GM18517 (cell line): ENCODE measurements around the gene ATIC.

ENCODE experiments used
- ATAC-seq: cut with Tn5 transposase; IDR thresholded peaks from one replicate; pipeline ENCODE4 v1.9.1; 2021; ENCODE audit warnings: mild to moderate bottlenecking, moderate library complexity; ENCODE audit not compliant: unreplicated experiment

Gene ATIC

DNA sequence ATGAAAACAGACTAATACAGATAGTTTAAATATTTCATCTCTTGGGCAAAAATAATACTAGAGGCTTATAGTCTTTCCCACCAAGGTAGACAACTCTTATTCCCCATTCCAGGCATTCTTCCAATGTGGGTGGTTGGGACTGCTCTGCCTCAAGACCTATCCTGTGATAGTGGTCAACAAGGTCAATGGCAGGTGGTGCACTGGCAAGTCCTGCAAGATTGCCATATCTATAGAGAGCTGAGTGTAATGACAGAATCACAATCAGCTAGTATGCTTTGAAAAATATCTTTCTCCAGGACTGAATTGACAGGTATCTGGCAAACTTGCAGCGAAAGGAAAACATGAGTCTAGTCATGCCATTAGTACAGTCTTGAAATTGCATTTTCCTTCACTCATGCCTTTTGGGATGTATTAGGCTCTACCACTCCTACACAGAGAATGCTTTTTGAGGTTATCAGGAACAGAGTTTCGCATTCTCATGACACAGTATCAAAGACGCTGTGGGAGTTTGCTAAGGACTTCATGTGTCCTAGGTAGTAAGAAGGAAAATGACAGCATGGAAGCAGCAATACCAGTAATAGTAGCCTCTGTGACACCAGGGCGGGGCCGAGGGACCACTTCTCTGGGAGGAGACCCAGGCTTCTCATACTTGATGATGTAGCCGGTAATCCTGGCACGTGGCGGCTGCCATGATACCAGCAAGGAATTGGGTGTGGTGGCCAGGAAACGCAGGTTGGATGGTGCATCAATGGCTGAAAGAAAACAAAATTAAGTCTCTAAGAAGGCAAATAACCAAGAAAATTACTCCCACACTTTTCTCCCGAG lies 63.0 kb downstream of the ATIC start:
- ATAC-seq: no peak

DNA sequence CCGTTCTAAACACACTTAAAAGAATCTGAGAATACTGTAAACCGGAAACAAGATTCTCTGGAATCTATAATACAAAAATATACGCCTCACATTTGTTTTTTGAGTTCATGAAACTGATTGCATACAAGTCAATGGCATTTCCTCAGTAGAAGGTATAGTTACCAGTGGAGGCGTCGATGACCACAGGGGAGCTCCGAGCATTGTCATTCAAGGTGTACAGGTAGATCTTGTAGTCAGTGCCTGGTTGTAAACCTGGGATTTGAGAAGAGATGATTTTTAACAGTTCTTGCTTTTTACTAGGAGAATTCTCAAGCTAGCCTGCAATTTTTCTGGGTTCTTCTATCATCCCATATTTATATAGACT lies 63.6 kb downstream of the ATIC start:
- no peak for ATAC-seq

DNA sequence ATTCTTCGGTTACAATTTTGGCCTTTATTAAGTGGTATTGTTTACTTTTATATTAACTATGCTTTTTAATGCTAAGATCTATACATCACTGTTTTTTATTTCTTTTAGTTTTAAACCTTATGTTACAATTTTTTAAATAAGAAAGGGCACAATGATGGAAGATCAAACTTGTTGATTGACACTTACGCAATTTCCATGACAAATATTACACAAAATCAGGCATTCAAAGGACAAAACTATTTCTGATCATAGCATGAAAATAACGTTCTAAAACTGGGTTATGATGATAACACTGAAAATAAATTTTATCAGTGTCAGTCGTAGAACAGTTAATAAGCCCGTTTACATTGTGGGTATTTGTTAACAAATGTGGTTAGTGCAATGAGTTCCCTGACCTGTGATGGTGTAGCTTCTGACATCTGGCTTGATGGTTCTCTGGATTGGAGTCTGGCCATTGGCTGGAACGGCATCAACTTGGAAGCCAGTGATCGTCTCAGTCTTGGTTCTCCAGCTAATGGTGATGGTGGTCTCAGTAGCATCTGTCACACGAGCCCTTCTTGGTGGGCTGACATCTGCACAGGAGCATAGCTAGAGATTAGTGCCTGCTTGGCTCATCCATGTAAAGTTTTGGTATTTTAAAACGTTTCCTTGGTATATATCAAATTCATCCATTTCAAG lies 64.4 kb downstream of the ATIC start:
- no peak for ATAC-seq

DNA sequence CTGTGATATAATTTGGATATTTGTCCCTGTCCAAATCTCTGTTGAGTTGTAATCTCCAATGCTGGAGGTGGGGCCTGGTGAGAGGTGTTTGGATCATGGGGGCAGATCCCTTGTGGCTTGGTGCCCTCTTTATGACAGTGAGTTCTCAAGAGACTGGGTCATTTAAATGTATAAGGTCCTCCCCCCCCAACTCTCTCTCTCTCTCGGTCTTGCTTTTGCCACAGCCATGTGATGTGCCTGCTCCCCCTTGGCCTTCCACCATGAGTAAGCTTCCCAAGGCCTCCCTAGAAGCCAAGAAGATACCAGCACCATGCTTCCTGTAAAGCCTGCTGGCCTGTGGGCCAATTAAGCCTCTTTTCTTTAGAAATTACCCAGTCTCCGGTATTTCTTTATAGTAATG lies 65.4 kb downstream of the ATIC start:
- ATAC-seq: no peak

DNA sequence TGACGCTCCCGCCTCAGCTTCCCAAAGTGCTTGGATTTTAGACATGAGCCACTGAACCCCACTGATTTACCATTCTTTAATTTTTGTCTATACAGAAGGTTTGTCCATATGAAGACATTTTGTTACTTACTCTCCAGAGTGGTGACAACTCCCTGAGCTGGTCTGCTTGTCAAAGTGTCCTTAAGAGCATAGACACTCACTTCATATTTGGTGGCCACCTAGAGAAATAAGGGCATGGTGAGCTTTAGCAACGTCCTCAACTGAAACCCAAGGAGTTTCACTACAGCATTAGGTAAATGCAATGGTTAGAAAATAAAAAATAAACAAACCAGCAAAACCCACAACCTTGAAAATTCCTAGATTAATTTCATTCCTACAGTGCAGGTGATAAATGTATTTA lies 66.2 kb downstream of the ATIC start:
- no peak for ATAC-seq

DNA sequence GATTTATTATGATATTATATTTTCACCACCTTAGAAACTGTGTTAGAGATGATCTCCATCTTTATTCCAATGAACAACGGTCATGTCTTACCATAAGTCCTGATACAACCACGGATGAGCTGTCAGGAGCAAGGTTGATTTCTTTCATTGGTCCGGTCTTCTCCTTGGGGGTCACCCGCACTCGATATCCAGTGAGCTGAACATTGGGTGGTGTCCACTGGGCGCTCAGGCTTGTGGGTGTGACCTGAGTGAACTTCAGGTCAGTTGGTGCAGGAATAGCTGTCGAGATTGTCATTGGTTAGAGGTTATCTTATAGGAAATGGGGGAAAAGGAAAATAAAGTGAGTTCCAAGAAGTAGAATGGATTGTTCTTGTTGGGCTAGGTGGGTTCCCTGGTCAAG lies 67.2 kb downstream of the ATIC start:
- no peak for ATAC-seq

DNA sequence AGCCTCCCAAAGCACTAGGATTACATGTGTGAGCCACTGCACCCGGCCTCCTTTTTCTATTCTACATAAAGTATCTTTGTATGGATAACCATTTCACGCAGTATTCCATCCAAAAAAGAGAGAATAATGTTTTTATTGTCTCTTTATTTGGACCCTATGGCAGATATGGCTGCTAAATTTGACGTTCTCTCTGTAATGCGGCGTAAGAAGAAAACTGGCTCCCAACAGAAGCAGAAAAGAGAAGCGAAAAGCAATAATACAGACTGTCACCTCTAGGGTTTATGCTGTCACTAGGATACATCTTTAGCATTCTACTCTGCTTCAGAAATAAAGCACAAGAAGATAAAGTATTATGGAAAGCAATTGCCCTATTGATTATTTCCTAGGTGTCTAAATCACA lies 68.1 kb downstream of the ATIC start:
- ATAC-seq: no peak

DNA sequence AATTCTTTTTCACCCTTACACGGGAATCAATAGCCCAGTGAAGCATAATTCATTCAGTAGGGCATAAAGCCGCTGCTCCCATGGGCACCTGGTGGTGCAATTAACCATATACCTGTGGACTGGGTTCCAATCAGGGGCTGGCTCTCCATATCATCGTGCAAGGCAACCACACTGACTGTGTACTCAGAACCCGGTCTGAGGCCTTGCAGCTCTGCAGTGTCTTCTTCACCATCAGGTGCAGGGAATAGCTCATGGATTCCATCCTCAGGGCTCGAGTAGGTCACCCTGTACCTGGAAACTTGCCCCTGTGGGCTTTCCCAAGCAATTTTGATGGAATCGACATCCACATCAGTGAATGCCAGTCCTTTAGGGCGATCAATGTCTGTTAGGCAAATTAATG lies 68.8 kb downstream of the ATIC start:
- no peak for ATAC-seq

DNA sequence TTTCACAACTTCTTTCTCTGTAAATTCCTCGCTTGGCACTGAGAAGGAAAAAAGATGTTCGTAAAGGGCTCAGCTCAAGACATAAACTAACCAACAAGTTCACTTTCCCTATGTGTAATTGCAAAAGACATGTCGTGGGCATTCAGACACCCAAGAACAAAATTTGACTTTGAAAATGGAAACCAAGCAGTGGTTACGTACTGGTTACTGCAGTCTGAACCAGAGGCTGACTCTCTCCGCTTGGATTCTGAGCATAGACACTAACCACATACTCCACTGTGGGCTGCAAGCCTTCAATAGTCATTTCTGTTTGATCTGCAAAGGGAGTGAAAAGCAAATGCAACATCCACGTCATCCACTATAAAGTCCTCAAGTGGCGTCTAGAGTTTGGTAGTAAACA lies 70.2 kb downstream of the ATIC start:
- ATAC-seq: no peak

DNA sequence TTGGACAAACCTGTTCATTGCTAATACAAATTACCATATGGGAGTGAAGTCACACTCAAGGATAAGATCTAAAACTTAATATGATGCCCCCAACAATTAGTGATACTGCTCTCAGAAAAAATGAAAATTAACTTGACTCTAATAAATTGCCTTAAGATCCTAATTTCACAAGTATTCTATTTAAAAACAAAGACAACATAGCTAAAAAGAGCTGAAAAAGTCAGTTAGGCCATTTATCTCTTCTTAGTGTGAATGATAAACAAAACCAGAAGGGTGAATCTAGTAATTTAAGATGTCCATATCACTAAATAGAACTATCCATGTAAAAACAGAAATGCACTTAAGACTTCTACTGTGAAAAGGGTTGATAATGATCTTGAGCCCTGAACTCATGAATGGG lies 70.6 kb downstream of the ATIC start:
- no peak for ATAC-seq

DNA sequence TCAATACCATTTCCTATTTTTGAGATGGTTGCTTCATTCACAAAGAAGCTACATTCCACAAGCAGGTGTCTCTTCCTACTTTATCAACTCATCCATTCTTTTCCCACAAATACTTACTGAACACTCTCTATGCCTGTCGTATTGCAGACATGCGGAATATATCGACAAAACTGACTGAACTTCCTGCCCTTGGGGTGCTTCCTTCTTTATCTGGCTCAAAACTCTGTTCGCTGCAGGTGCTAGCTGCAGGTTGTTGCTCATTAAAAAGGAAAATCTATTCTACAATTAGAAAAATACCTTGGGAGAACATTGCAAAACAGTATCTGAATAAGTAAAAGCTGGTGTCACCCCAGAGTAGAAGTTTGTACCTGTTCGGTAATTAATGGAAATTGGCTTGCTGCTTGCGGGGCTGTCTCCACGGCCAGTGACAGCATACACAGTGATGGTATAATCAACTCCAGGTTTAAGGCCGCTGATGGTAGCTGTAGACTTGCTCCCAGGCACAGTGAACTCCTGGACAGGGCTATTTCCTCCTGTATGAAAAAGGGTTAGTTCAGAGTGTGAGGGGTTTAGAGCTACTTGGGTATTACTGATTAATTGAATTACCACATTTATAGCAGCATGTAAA lies 71.9 kb downstream of the ATIC start:
- no peak for ATAC-seq

DNA sequence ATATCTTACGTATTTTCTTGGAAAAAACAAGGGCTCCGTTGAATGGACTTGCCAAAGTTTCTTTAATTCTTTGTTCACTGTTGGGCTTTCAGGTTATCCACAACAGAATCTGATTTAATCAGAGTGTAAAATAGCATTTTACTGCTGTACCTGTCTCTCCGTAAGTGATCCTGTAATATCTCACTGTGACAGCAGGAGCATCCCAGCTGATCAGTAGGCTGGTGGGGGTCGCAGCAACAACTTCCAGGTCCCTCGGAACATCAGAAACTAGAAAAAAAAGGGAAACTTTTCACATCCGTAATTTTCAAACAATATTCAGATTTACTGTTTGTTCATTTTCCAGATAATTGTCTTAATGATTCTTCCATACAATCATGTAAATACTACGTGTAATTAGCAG lies 72.9 kb downstream of the ATIC start:
- ATAC-seq: no peak

DNA sequence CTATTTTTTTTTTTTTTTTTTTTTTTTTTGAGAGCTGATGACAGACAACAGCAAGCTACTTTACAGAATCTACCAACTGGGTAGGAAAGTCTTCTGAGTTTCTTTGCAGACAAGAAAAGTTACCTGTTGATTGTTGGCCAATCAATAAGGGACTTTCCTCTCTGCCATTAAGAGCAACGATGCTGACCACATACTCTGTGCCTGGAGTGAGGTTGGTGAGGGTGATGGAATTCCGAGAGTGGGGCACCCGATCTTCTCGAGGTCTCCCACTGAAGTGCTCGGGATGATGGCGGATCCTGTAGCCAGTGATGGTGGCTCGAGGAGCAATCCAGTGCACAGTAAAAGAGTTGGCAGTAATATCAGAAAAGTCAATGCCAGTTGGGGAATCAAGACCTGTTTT lies 74.7 kb downstream of the ATIC start:
- no peak for ATAC-seq

DNA sequence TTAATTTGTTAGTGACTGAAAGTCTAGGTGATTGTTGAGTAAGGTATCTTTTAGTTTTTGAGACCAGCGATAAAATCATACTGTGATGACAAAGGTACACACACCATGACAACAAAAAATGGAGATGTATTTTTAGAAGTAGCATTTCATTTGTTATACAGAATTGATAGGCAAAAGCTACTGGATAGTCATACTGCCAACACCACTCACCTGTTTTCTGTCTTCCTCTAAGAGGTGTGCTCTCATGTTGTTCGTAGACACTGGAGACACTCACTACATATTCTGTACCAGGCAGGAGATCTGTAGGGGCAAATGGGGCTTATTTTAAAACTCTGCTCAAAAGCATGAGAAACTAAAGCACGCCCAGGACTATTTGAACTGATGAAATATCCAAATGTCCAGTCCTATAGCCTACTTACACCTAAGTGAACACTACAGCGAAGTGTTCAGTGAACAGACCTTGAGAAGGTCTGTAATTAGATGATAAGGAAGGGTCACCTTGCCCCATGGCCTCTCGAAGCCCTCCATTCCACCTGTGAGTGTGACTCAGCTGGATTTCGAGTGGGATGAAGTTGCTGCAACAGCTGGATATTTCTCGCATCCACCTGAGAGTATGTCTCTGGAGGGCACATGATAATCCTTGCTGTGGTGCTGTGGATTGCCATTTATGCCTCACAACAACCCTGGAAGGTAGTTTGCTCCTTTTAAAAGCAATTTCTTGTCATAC lies 76.3 kb downstream of the ATIC start:
- ATAC-seq: no peak

DNA sequence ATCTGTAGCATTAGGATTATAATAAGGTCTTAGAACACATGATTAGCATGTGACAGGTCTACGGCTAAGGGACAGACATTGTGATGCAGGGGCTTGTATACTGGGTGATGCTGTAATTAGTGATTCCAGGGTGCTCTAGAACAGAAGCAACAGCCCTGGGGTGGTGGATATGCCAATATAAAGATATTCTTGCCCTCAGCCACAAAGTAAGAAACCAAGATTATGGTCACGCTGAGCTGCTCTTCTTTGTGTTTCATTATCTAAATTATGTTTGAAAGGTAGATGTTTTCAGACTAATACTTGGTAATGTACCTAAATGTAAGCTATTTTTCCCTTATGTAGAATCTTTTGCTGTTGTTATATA lies 78.7 kb downstream of the ATIC start:
- ATAC-seq: no peak

DNA sequence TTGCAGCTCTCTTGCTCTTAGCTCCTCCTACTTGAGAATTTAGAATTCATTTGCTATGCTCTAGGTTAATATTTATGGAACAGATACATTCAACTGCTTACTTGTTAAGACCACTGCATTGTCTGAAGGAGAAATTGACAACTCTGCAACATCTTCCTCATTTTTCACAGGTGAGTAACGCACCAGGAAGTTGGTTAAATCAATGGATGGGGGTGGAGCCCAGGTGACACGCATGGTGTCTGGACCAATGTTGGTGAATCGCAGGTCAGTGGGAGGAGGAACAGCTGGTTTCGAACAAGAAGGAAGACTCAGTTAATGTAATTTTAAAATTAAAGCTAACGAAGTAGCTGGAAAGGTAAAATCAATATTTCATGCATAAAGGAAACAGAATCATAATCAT lies 79.7 kb downstream of the ATIC start:
- no peak for ATAC-seq

DNA sequence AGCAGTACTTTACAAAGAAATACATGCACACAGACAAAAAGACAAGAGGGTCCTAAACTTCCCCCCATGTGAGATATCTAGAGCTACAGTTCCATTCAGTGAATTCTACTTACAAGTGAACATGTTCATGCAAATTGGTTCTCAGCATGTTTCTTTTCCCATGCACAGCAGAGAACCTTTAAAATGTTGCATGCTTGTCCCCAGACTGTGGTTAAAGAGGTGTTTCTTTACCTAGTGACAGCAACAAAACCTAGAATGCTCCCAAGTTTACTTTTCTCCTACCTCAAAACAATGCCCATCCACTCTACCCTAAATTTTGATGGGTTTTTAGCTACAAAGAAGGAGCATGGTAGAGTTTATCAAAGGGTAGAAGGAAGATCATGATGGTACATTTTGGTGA lies 80.3 kb downstream of the ATIC start:
- ATAC-seq: no peak

DNA sequence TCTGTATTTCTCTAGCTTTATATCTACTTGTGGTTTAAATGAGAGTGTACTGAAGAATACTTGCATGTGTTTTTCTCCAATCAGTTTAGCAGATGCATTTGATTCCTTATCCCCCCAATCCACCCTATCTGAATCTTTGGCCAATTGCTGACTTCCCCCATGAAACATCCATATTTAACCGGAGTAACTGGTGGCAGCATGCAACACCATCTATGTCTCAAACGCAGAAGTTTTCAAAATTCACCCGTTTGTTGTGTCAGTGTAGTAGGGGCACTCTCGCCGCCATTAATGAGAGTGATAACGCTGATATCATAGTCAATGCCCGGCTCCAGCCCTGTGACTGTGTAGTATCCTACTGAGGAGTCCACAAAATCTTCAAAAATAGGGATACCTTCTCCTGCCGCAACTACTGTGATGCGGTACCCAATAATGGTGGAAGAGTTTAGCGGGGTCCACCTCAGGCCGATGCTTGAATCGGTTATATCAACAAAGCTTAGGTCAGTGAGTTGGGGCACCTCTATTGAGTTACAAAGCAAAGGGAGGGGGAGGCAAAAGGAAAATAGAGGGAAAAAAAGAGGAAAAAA lies 80.9 kb downstream of the ATIC start:
- ATAC-seq: no peak

DNA sequence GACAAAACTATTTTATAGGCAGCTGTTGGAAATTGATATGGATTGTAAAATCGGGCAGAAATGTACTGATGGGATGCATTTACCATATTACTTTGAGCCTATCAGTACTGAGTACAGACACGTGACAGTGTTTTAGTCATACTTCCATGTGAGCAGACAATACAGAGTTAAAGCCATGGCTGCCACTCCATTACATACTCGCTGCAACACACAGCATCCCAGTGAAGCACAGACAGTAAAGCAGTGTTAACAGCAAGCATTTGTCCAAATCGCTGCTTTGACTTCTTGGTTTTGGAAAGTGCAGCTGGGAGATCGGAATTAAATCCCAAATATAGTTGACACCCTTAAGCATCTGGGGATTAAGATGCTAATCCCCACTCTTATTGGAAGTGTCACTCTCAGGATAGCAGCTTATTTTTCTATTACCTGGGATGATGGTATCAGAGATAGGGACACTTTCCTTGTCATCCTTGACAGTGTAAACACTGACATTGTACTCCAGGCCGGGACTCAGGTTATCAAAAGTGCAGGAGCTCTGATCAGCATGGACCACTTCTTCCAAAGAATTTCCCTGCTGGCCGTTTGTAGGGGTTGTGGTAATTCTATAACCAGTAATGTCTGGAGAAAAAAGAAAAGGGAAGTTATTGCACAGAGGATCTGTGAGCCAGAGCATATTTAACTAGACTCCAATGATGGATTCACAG lies 82.4 kb downstream of the ATIC start:
- ATAC-seq: no peak

DNA sequence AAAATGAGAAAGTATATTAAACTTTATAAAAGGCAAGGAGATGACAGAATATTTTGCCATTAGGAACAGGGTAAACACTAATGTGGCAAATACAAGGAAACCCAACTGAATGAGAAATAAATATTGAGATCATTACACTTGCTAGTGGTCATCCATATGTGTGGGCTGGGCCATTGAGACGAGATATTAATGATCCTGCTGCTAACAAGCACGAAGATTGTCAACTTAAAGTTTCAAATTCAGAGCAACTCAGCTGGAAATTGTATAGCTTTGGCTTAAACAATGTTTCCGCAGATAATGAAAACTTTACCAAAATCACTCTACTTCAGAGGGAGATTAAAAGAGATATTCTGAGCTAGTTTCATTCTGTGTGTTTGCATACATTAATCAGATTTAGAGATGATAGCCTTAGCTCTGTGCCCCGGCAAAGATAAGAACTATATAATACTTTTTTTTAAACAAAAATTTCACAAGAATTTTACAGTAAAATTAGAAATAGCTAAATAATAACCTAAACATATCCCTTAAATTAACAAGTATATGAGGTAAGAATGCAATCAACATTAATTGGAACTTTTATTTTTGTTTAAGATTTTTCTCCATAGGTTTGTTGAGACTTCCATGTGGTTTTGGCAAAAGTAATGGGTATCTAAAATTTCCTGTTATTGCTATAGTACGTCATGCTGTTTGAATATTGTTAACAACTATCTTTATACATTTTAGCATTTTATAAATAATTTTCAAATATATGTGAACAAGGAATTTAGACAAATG lies 84.0 kb downstream of the ATIC start:
- no peak for ATAC-seq
